MCF 10A (cell line): ENCODE measurements around the gene FADS1. TPM values are rescaled to one million over a fixed set of nuclear protein-coding genes. Genes with fewer than 3 reads are reported as not detected.
A peak's percentile ranks its signal among the peaks of the same experiment; 100 is the strongest.

Source experiments
- BruUV-seq: library from RNA; stranded (reverse); fragments of 400-500 nt; replicated peaks from 2 replicates; lab custom pipeline; 2021; lab: Mats Ljungman, UMichigan
- CTCF ChIA-PET: fragments of 300-600 bp; sonication (Branson Sonifier 250); formaldehyde crosslinking; extraction: SDS; loops from one replicate; lab custom pipeline; 2021; ENCODE audit warnings: antibody characterized with exemption, inconsistent platforms; lab: Yijun Ruan, JAX
- POLR2A ChIA-PET: fragments of 300-600, 350-650 bp; sonication (Branson Sonifier 250); formaldehyde crosslinking; extraction: SDS; loops from one replicate; lab custom pipeline; 2020; ENCODE audit warnings: antibody characterized with exemption, inconsistent platforms; lab: Yijun Ruan, JAX
- DNase-seq: peaks from one replicate; pipeline ENCODE4 v3.0.0-alpha.2; 2018; ENCODE audit not compliant: unreplicated experiment
- H3K27ac Mint-ChIP-seq: one replicate; pipeline ENCODE4 v1.8.0; 2022; ENCODE audit warnings: mild to moderate bottlenecking, low read depth, mixed read lengths; ENCODE audit not compliant: unreplicated experiment
- H3K27me3 Mint-ChIP-seq: one replicate; pipeline ENCODE4 v1.8.0; 2022; ENCODE audit warnings: mixed read lengths; ENCODE audit not compliant: insufficient read depth, unreplicated experiment
- H3K36me3 Mint-ChIP-seq: one replicate; pipeline ENCODE4 v1.8.0; 2022; ENCODE audit warnings: mild to moderate bottlenecking, moderate library complexity, mixed read lengths; ENCODE audit not compliant: insufficient read depth, unreplicated experiment
- H3K4me1 Mint-ChIP-seq: one replicate; pipeline ENCODE4 v1.8.0; 2022; ENCODE audit warnings: mixed read lengths; ENCODE audit not compliant: insufficient read depth, unreplicated experiment
- H3K4me3 Mint-ChIP-seq: one replicate; pipeline ENCODE4 v1.8.0; 2022; ENCODE audit warnings: mild to moderate bottlenecking, moderate library complexity, mixed read lengths; ENCODE audit not compliant: unreplicated experiment
- H3K9me3 Mint-ChIP-seq: one replicate; pipeline ENCODE4 v1.8.0; 2022; ENCODE audit warnings: mixed read lengths; ENCODE audit not compliant: unreplicated experiment
- CTCF ChIP-seq: fragments of 200-600 bp; IDR thresholded peaks from one replicate; pipeline ENCODE4 v1.8.0; 2022; ENCODE audit warnings: antibody characterized with exemption, mild to moderate bottlenecking; ENCODE audit not compliant: unreplicated experiment
- intact Hi-C: fragments of 100-400 bp; cut with micrococcal nuclease; formaldehyde crosslinking; loops from 2 replicates; pipeline ENCODE4 v1.14.1; 2022
- total RNA-seq: library from RNA; stranded (reverse); gene quantifications from 2 replicates; pipeline ENCODE4 v1.2.3, GENCODE V29; 2022

Gene FADS1
- total RNA-seq, 1 experiment from 2014 or later: 27.5 TPM

- Mint-ChIP-seq H3K4me1 (peaks cover 8% of the 10 kb centered on the region), H3K9me3 (no peaks in the 10 kb centered on the region), H3K36me3 (no peaks in the 10 kb centered on the region), H3K27me3 (no peaks in the 10 kb centered on the region), H3K4me3 (no peak overlapping the region), H3K27ac (no peak overlapping the region)
- intact Hi-C loops: no loop called here
- peak; percentile 49 for DNase-seq
- CTCF ChIA-PET: interaction anchor here (0.7 kb wide), 1 partner anchor 282 kb away, joined by 3 read pairs; no protein-coding TSS in a partner anchor
- no peak for TF ChIP-seq CTCF
- BruUV-seq: no TSS peak
- POLR2A ChIA-PET: interaction anchor here (0.7 to 1.0 kb wide), 2 partner anchors 132 to 134 kb away, joined by 3 read pairs; no protein-coding TSS in a partner anchor
Measured at GRCh38 chr11:61834278-61835048, 17.7 kb upstream of the FADS1 start.

GRCh38 chr11:61833926-61834277, 17.1 kb upstream of the FADS1 start:
- Mint-ChIP-seq H3K27ac (no peak overlapping the region), H3K4me1 (peaks cover 8% of the 10 kb centered on the region), H3K4me3 (no peak overlapping the region), H3K9me3 (no peaks in the 10 kb centered on the region), H3K36me3 (no peaks in the 10 kb centered on the region), H3K27me3 (no peaks in the 10 kb centered on the region)
- CTCF ChIA-PET: interaction anchor here (0.7 kb wide), 1 partner anchor 282 kb away, joined by 3 read pairs; no protein-coding TSS in a partner anchor
- BruUV-seq: no TSS peak
- no peak for DNase-seq
- intact Hi-C loops: no loop called here
- POLR2A ChIA-PET: interaction anchor here (0.7 to 1.0 kb wide), 2 partner anchors 133 to 134 kb away, joined by 3 read pairs; no protein-coding TSS in a partner anchor
- no peak for TF ChIP-seq CTCF

GRCh38 chr11:61833471-61833870, 16.7 kb upstream of the FADS1 start:
- H3K4me3 Mint-ChIP-seq: no peak overlapping the region
- TF ChIP-seq CTCF: no peak
- ChIA-PET POLR2A (no interaction called here), CTCF (interaction anchor here (0.7 kb wide), 1 partner anchor 283 kb away, joined by 3 read pairs; no protein-coding TSS in a partner anchor)
- BruUV-seq: no TSS peak
- H3K36me3 Mint-ChIP-seq: no peaks in the 10 kb centered on the region
- H3K27ac Mint-ChIP-seq: no peak overlapping the region
- no peak for DNase-seq
- no peaks in the 10 kb centered on the region for H3K27me3 Mint-ChIP-seq
- no peaks in the 10 kb centered on the region for H3K9me3 Mint-ChIP-seq
- H3K4me1 Mint-ChIP-seq: peaks cover 8% of the 10 kb centered on the region
- intact Hi-C loops: no loop called here

GRCh38 chr11:61832754-61833153, 16.0 kb upstream of the FADS1 start:
- no peak overlapping the region for H3K4me3 Mint-ChIP-seq

More at GRCh38 chr11:61832754-61833153, 16.0 kb upstream of the FADS1 start:
- Mint-ChIP-seq H3K27ac (no peak overlapping the region), H3K36me3 (no peaks in the 10 kb centered on the region), H3K27me3 (no peaks in the 10 kb centered on the region), H3K9me3 (no peaks in the 10 kb centered on the region), H3K4me1 (peaks cover 8% of the 10 kb centered on the region)
- POLR2A ChIA-PET: no interaction called here
- CTCF ChIA-PET: interaction anchor here (1.1 kb wide), 1 partner anchor 14 kb away, joined by 5 read pairs; no protein-coding TSS in a partner anchor
- BruUV-seq: no TSS peak
- no peak for TF ChIP-seq CTCF
- intact Hi-C loops: no loop called here
- DNase-seq: no peak
